CD4-positive, alpha-beta memory T cell (primary cell): Measurements from ENCODE around the gene MEIS2. TPM values are rescaled to one million over a fixed set of nuclear protein-coding genes. Genes with fewer than 3 reads are reported as not detected.

Experiments used
- CTCF ChIA-PET: fragments of 350-600 bp; sonication (Branson Sonifier 250); formaldehyde crosslinking; loops from one replicate; lab custom pipeline; 2021; ENCODE audit warnings: inconsistent platforms; ENCODE audit not compliant: partially characterized antibody; lab: Charles Lee
- POLR2A ChIA-PET: fragments of 350-600 bp; sonication (Branson Sonifier 250); formaldehyde crosslinking; loops from one replicate; lab custom pipeline; 2021; ENCODE audit not compliant: partially characterized antibody; lab: Charles Lee
- DNase-seq, 5 donors: peaks; one replicate each; pipeline versions ENCODE4 v3.0.0 to v3.0.0-alpha.2; 2020 to 2022; ENCODE audit warnings: mixed read lengths in 1 of 5
- H3K27ac ChIP-seq: one replicate; pipeline ENCODE4 v1.7.0; 2013; ENCODE audit warnings: low read depth, low read length
- H3K27me3 ChIP-seq: 2 replicates; pipeline ENCODE4 v1.7.0; 2013; ENCODE audit warnings: mild to moderate bottlenecking, low read length, moderate library complexity; ENCODE audit not compliant: insufficient read depth
- H3K36me3 ChIP-seq: 2 replicates; pipeline ENCODE4 v1.7.0; 2013; ENCODE audit warnings: mild to moderate bottlenecking, low read length, moderate library complexity; ENCODE audit not compliant: insufficient read depth
- H3K4me1 ChIP-seq: 2 replicates; pipeline ENCODE4 v1.7.0; 2013; ENCODE audit warnings: mild to moderate bottlenecking, low read length, moderate library complexity; ENCODE audit not compliant: insufficient read depth
- H3K4me3 ChIP-seq, 2 donors: one replicate each; pipeline ENCODE4 v1.7.0; 2013; ENCODE audit warnings: low read length in 2 of 2, mild to moderate bottlenecking in 1 of 2
- H3K9me3 ChIP-seq, 2 donors: one replicate each; pipeline ENCODE4 v1.7.0; 2013; ENCODE audit warnings: low read length in 2 of 2, control low read depth in 1 of 2; ENCODE audit not compliant: control insufficient read depth in 1 of 2
- H3K27ac Mint-ChIP-seq, 7 donors: one replicate each; pipeline ENCODE4 v1.8.0; 2020 to 2021; ENCODE audit warnings: mixed read lengths in 7 of 7, mild to moderate bottlenecking in 6 of 7, inconsistent platforms in 3 of 7, moderate library complexity in 3 of 7
- H3K27me3 Mint-ChIP-seq, 2 donors: one replicate each; pipeline ENCODE4 v1.8.0; 2020 to 2021; ENCODE audit warnings: mixed read lengths in 2 of 2
- H3K36me3 Mint-ChIP-seq, 2 donors: one replicate each; pipeline ENCODE4 v1.8.0; 2020 to 2021; ENCODE audit warnings: mixed read lengths in 2 of 2, inconsistent platforms in 1 of 2, mild to moderate bottlenecking in 1 of 2
- H3K4me1 Mint-ChIP-seq, 4 donors: one replicate each; pipeline ENCODE4 v1.8.0; 2020 to 2021; ENCODE audit warnings: mixed read lengths in 4 of 4, mild to moderate bottlenecking in 1 of 4
- H3K4me3 Mint-ChIP-seq, 8 donors: one replicate each; pipeline ENCODE4 v1.8.0; 2020 to 2021; ENCODE audit warnings: mixed read lengths in 8 of 8, mild to moderate bottlenecking in 7 of 8, moderate library complexity in 6 of 8, inconsistent platforms in 3 of 8
- H3K9me3 Mint-ChIP-seq, 8 donors: one replicate each; pipeline ENCODE4 v1.8.0; 2020 to 2021; ENCODE audit warnings: mixed read lengths in 8 of 8, mild to moderate bottlenecking in 5 of 8, inconsistent platforms in 3 of 8, moderate library complexity in 1 of 8
- intact Hi-C: fragments of 100-400 bp; cut with micrococcal nuclease; formaldehyde crosslinking; loops from one replicate; pipeline ENCODE4 v1.15.1; 2023
- polyA plus RNA-seq, 2 donors: library from polyadenylated mRNA; unstranded; fragments of 300-500 nt; fragmentation: Illumina TruSeq; gene quantifications; one replicate each; pipeline ENCODE4 v1.2.3, GENCODE V29; 2021
- total RNA-seq, 2 experiments: library from RNA; stranded (reverse); gene quantifications; one replicate each; pipeline ENCODE4 v1.2.3, GENCODE V29; 2021

The MEIS2 gene
- total and polyA plus RNA-seq, 4 experiments from 2014 or later: not detected

DNA sequence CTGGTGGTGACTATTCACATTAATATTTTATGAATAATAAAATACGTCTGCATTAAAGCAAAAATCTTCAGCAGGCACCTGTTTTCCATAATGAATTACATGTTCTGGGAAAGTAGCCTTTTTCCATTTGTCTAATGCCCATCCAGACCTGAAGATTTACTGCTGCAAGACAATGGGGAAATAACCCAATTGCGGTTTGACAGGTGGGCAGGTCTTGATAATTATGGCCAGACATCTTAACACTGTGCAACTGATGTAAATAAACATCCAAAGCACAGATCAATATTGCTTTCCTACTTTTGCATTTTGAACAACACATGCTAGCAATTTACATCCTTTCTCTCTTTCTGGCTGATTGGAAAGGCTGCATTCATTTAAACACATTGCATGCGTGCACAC is 173.9 kb downstream of the MEIS2 start:
- no peaks in the 10 kb centered on the region for H3K36me3 Mint-ChIP-seq
- H3K27me3 ChIP-seq: no peaks in the 10 kb centered on the region
- DNase-seq: no peak
- intact Hi-C loops: no loop called here
- POLR2A ChIA-PET: no interaction called here
- no peaks in the 10 kb centered on the region for H3K36me3 ChIP-seq
- peaks cover 0 to 5% (median 0%) of the 10 kb centered on the region in 8 donors for H3K9me3 Mint-ChIP-seq
- CTCF ChIA-PET: no interaction called here
- no peak overlapping the region for H3K27ac ChIP-seq
- H3K9me3 ChIP-seq: no peaks in the 10 kb centered on the region
- H3K4me3 ChIP-seq: no peak overlapping the region
- no peak overlapping the region for H3K4me3 Mint-ChIP-seq
- H3K27ac Mint-ChIP-seq: no peak overlapping the region
- no peaks in the 10 kb centered on the region for H3K4me1 Mint-ChIP-seq
- no peaks in the 10 kb centered on the region for H3K27me3 Mint-ChIP-seq
- H3K4me1 ChIP-seq: no peaks in the 10 kb centered on the region

DNA sequence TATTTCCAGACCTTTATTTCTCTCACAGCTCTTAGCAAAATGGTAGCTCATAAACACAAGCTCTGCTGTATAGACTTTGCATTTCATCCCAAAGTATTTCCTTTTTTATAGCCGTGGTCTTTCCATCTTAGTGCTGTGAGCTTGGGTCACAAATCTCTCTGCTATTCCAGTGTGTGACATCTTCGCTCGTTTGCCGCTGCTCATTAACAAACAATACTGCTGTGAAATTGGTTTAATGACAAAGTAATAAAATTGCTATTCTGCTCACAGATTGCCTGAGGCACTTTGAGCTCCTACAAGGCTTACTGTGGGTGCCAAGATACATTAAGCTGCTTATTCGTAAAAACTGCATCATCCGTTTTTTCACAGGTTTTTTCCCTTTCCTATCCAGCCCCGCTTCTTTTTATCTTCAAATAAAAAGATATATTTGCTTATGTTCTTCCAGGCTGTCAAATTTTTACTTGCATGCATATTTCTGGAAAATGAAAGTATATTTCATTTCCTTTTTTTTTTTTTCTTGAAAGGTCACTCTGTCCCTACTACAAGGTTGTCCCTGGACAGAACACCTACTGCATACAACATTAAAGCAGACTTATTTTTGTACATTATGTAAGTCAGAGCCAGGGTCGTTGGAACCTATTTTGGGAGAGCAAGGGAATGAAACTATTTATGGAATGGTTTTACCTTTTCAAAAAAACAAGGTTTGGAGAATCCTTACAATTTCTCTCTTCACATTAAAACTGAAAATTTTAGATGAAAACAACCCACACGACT is 174.5 kb downstream of the MEIS2 start:
- Mint-ChIP-seq H3K4me1 (no peaks in the 10 kb centered on the region), H3K27me3 (no peaks in the 10 kb centered on the region), H3K27ac (no peak overlapping the region), H3K4me3 (no peak overlapping the region), H3K9me3 (peaks cover 0 to 5% (median 0%) of the 10 kb centered on the region in 8 donors), H3K36me3 (no peaks in the 10 kb centered on the region)
- Histone ChIP-seq H3K9me3 (no peaks in the 10 kb centered on the region), H3K4me1 (no peaks in the 10 kb centered on the region), H3K4me3 (no peak overlapping the region), H3K27ac (no peak overlapping the region), H3K36me3 (no peaks in the 10 kb centered on the region), H3K27me3 (no peaks in the 10 kb centered on the region)
- DNase-seq: no peak
- CTCF ChIA-PET: no interaction called here
- intact Hi-C loops: no loop called here
- POLR2A ChIA-PET: no interaction called here

DNA sequence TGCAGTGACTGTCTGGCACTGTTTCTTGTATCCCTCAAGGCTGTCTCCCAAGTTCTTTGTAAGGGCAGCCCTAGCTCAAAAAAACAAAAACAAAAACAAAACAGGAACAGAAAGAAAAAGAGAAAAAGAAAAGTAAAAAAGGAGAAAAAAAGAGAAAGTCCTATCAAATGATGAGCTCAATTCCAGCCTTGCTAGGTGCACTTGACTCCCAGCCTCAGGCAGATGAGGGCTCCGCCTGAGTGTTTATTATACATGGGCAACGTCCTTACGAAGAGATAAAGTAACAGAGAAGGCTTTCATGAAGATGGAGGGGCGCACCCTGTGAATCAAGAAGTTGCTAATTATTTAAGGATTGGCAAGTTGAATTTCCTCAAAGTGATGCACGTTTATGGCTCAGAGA is 175.3 kb downstream of the MEIS2 start:
- intact Hi-C loops: no loop called here

DNA sequence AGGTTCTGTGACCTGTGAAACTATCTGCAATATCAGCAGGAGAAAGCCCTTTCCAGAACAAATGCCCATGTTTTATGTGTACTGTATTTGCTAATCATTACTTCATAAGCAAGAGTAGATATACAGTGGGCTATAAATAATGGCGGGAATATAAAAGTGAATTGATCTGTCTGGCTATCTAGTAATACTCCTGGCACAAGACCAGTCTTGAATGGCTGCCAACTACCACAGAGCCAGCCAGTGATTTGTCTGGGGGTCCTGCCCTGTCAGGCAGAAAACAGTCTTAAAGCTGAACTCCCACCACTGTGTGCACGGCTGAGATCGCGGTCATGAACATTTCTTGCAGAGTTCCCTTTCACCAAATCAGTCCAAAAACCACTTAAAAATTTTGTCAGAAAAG is 176.3 kb downstream of the MEIS2 start:
- ChIA-PET CTCF (no interaction called here), POLR2A (no interaction called here)
- H3K27ac Mint-ChIP-seq: no peak overlapping the region
- Histone ChIP-seq H3K4me3 (no peak overlapping the region), H3K36me3 (no peaks in the 10 kb centered on the region), H3K9me3 (no peaks in the 10 kb centered on the region), H3K4me1 (no peaks in the 10 kb centered on the region), H3K27ac (no peak overlapping the region), H3K27me3 (no peaks in the 10 kb centered on the region)
- no peak overlapping the region for H3K4me3 Mint-ChIP-seq
- DNase-seq: no peak
- H3K36me3 Mint-ChIP-seq: no peaks in the 10 kb centered on the region
- H3K4me1 Mint-ChIP-seq: no peaks in the 10 kb centered on the region
- intact Hi-C loops: no loop called here
- H3K27me3 Mint-ChIP-seq: no peaks in the 10 kb centered on the region
- H3K9me3 Mint-ChIP-seq: peaks cover 0 to 5% (median 0%) of the 10 kb centered on the region in 8 donors

More for the DNA sequence above, 175.3 kb downstream of the MEIS2 start:
- DNase-seq: no peak
- H3K27me3 Mint-ChIP-seq: no peaks in the 10 kb centered on the region
- H3K4me3 Mint-ChIP-seq: no peak overlapping the region
- Histone ChIP-seq H3K4me1 (no peaks in the 10 kb centered on the region), H3K9me3 (no peaks in the 10 kb centered on the region), H3K36me3 (no peaks in the 10 kb centered on the region), H3K4me3 (no peak overlapping the region), H3K27me3 (no peaks in the 10 kb centered on the region), H3K27ac (no peak overlapping the region)
- no peak overlapping the region for H3K27ac Mint-ChIP-seq
- ChIA-PET CTCF (no interaction called here), POLR2A (no interaction called here)
- no peaks in the 10 kb centered on the region for H3K4me1 Mint-ChIP-seq
- H3K36me3 Mint-ChIP-seq: no peaks in the 10 kb centered on the region
- peaks cover 0 to 5% (median 0%) of the 10 kb centered on the region in 8 donors for H3K9me3 Mint-ChIP-seq

DNA sequence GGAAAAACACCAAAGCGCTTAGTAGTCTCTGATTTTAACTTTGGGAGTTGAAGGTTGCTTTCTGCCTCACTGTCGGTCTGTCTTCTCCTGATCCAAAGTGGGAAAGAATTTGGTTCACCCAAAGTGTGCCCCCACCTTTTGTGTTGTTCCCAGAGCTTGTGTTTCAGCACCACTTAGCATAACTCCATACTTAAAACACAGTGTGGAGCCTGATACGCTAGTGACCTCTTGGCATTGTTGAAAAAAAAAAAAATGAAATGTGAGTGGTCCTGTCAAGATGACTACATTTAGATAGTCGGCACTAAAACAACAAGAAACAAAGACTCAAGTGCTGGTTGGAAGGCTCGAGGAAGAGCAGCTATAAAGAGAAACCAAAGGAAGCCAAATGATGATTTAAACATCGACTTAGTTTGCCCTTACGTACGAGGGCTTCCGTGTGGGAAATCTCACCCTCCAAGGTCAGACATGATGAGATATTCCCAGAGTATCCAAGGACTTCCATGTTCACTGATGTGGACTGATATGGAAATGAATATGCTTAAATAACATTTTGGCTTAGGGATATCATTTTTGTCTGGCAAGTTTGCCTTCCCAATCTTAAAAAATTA is 178.8 kb downstream of the MEIS2 start:
- Mint-ChIP-seq H3K9me3 (peaks cover 0 to 3% (median 0%) of the 10 kb centered on the region in 8 donors), H3K36me3 (no peaks in the 10 kb centered on the region), H3K4me3 (no peak overlapping the region), H3K27ac (no peak overlapping the region), H3K4me1 (no peaks in the 10 kb centered on the region), H3K27me3 (no peaks in the 10 kb centered on the region)
- H3K27ac ChIP-seq: no peak overlapping the region
- POLR2A ChIA-PET: no interaction called here
- intact Hi-C loops: no loop called here
- H3K27me3 ChIP-seq: no peaks in the 10 kb centered on the region
- CTCF ChIA-PET: no interaction called here
- no peaks in the 10 kb centered on the region for H3K36me3 ChIP-seq
- no peak for DNase-seq
- no peaks in the 10 kb centered on the region for H3K9me3 ChIP-seq
- H3K4me1 ChIP-seq: no peaks in the 10 kb centered on the region
- H3K4me3 ChIP-seq: no peak overlapping the region

DNA sequence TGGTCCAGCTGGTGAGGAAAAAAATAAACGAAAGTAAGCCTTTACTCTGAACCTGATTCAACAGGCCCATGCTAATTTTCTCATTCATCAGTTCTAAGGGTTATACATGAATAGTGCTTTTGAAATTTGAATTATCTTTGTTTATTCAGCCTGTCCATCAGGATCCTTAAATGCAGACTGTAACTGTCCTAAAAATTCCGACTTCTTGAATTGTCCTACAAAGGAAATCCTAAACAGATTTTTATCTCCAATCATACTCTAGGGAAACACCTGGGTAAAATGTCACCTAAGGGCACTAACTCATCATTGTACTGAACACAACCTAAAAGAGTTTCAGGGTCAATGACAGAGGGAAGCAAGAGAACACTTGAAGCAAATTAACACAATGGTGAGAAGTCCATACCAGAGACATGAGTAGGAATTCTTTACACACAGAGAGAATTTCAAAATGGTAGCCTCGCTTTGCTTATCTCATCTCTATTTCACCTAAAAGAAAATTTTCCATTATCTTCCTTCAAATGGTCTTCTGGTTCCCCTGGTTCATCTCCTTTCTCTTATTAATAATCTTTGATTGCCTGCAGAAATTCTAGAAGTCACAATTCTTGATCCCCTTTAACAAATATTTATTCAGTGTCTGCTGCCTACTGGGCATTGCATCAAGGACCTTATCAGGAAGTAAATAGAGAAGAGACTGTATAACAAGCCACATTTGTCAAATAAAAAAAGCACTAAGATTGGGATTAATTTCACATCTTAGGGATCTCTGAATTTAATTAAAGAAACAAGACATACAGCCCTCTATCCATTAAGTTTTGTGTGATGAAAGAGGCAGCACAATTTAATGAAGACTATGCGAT is 182.7 kb downstream of the MEIS2 start:
- H3K4me1 ChIP-seq: no peaks in the 10 kb centered on the region
- no peaks in the 10 kb centered on the region for H3K36me3 Mint-ChIP-seq
- peaks cover 0 to 3% (median 0%) of the 10 kb centered on the region in 8 donors for H3K9me3 Mint-ChIP-seq
- H3K27ac ChIP-seq: no peak overlapping the region
- H3K27ac Mint-ChIP-seq: no peak overlapping the region
- DNase-seq: no peak
- ChIA-PET POLR2A (no interaction called here), CTCF (interaction anchor here (0.6 kb wide), 1 partner anchor 1430 kb away, joined by 3 read pairs; no protein-coding TSS in a partner anchor)
- H3K27me3 Mint-ChIP-seq: no peaks in the 10 kb centered on the region
- H3K27me3 ChIP-seq: no peaks in the 10 kb centered on the region
- no peaks in the 10 kb centered on the region for H3K4me1 Mint-ChIP-seq
- no peaks in the 10 kb centered on the region for H3K9me3 ChIP-seq
- no peak overlapping the region for H3K4me3 Mint-ChIP-seq
- H3K36me3 ChIP-seq: no peaks in the 10 kb centered on the region
- intact Hi-C loops: no loop called here
- H3K4me3 ChIP-seq: no peak overlapping the region
